ENCODE data around the gene ASB15.

GRCh38 chr7:123662755-123663154, 61.1 kb downstream of the ASB15 start:
- TF ChIP-seq CTCF (IDR thresholded peaks at IDR 0.05) = no peak
- no peak for TF ChIP-seq POLR2A (IDR thresholded peaks at IDR 0.05)

All from esophagus squamous epithelium (tissue), 4 donors.